OCI-LY3 (cell line): ENCODE data around the gene MTCH1.

Source experiments
- H2AFZ ChIP-seq: fragments of 200-600, 300-600 bp; shearing (Covaris generic); 2 replicates; pipeline ENCODE4 v1.6.0; 2014; ENCODE audit warnings: antibody characterized with exemption, low read depth, low read length
- H3K27ac ChIP-seq: fragments of 200-600, 300-600 bp; sonication (generic); 2 replicates; pipeline ENCODE4 v1.5.1; 2014; ENCODE audit warnings: mild to moderate bottlenecking, low read length, moderate library complexity, mixed read lengths
- H3K27me3 ChIP-seq: fragments of 200-600, 300-600 bp; sonication (generic); 2 replicates; pipeline ENCODE4 v1.6.1; 2014; ENCODE audit warnings: low read depth, low read length, mixed read lengths
- H3K36me3 ChIP-seq: fragments of 200-600, 300-600 bp; sonication (generic); replicated peaks from 2 replicates; pipeline ENCODE3; 2014; ENCODE audit warnings: low read depth, low read length, mixed read lengths
- H3K4me1 ChIP-seq: fragments of 300-600, 200-600 bp; sonication (generic); 2 replicates; pipeline ENCODE4 v1.6.1; 2014; ENCODE audit warnings: low read length, mixed read lengths
- H3K4me2 ChIP-seq: fragments of 200-600, 300-600 bp; sonication (generic); 2 replicates; pipeline ENCODE4 v1.6.1; 2014; ENCODE audit warnings: low read length, mixed read lengths
- H3K4me3 ChIP-seq: fragments of 300-600, 200-600 bp; sonication (generic); 2 replicates; pipeline ENCODE4 v1.5.1; 2014; ENCODE audit warnings: antibody characterized with exemption, mild to moderate bottlenecking, low read length, moderate library complexity
- H3K79me2 ChIP-seq: fragments of 300-600, 200-600 bp; shearing (Covaris generic); 2 replicates; pipeline ENCODE4 v1.6.1; 2014; ENCODE audit warnings: mild to moderate bottlenecking, low read length, mixed read lengths
- H3K9ac ChIP-seq: fragments of 300-600, 200-600 bp; shearing (Covaris generic); 2 replicates; pipeline ENCODE4 v1.6.0; 2014; ENCODE audit warnings: mild to moderate bottlenecking, low read length, moderate library complexity
- H3K9me3 ChIP-seq: fragments of 200-600, 300-600 bp; shearing (Covaris generic); 2 replicates; pipeline ENCODE4 v1.6.1; 2014; ENCODE audit warnings: low read length, mixed read lengths; ENCODE audit not compliant: insufficient read depth
- H4K20me1 ChIP-seq: fragments of 200-600, 300-600 bp; sonication (generic); 2 replicates; pipeline ENCODE4 v1.6.1; 2016; ENCODE audit warnings: low read length, mixed read lengths; ENCODE audit not compliant: insufficient read depth
- CTCF ChIP-seq: fragments of 200-600, 300-600 bp; sonication (generic); IDR thresholded peaks from 2 replicates; pipeline ENCODE4 v1.5.1; 2014; ENCODE audit warnings: antibody characterized with exemption, low read length, low read depth
- EZH2phosphoT487 ChIP-seq: fragments of 200-600 bp; shearing (Covaris generic); IDR thresholded peaks from 2 replicates; pipeline ENCODE4 v1.6.1; 2018; ENCODE audit warnings: antibody characterized with exemption, mixed run types, low read depth

Gene MTCH1

GRCh38 chr6:36958775-36959554 lies 27.0 kb downstream of the MTCH1 start:
- no peak for TF ChIP-seq CTCF
- no peak for TF ChIP-seq EZH2phosphoT487
- no peak overlapping the region for H3K27ac ChIP-seq
- H2AFZ ChIP-seq, result no peak overlapping the region
- H3K4me1 ChIP-seq, result peaks cover 10% of the 10 kb centered on the region
- no peak overlapping the region for H3K9ac ChIP-seq
- H3K9me3 ChIP-seq, result no peaks in the 10 kb centered on the region
- H4K20me1 ChIP-seq, result no peaks in the 10 kb centered on the region
- H3K4me2 ChIP-seq, result no peak overlapping the region
- peaks cover 4% of the 10 kb centered on the region; the same call in 1 of the 2 replicates for H3K27me3 ChIP-seq
- no peaks in the 10 kb centered on the region for H3K36me3 ChIP-seq
- H3K4me3 ChIP-seq, result no peak overlapping the region
- no peaks in the 10 kb centered on the region for H3K79me2 ChIP-seq

GRCh38 chr6:36957773-36958271 lies 28.2 kb downstream of the MTCH1 start:
- peaks cover 4% of the 10 kb centered on the region; the same call in 1 of the 2 replicates for H3K27me3 ChIP-seq
- H3K36me3 ChIP-seq, result no peaks in the 10 kb centered on the region
- H2AFZ ChIP-seq, result no peak overlapping the region
- no peak overlapping the region for H3K4me3 ChIP-seq
- TF ChIP-seq CTCF, result no peak
- no peaks in the 10 kb centered on the region for H4K20me1 ChIP-seq
- H3K4me2 ChIP-seq, result no peak overlapping the region
- no peak overlapping the region for H3K27ac ChIP-seq
- H3K9me3 ChIP-seq, result no peaks in the 10 kb centered on the region
- H3K4me1 ChIP-seq, result peaks cover 3% of the 10 kb centered on the region
- no peak overlapping the region for H3K9ac ChIP-seq
- H3K79me2 ChIP-seq, result no peaks in the 10 kb centered on the region

GRCh38 chr6:36956446-36956820 lies 29.6 kb downstream of the MTCH1 start:
- no peak overlapping the region for H3K9ac ChIP-seq
- peaks cover 4% of the 10 kb centered on the region; the same call in 1 of the 2 replicates for H3K27me3 ChIP-seq
- no peaks in the 10 kb centered on the region for H4K20me1 ChIP-seq
- no peaks in the 10 kb centered on the region for H3K36me3 ChIP-seq
- H3K4me1 ChIP-seq, result no peaks in the 10 kb centered on the region
- no peak overlapping the region for H3K4me3 ChIP-seq
- TF ChIP-seq CTCF, result no peak
- TF ChIP-seq EZH2phosphoT487, result no peak
- no peak overlapping the region for H3K4me2 ChIP-seq
- H3K27ac ChIP-seq, result no peak overlapping the region
- no peaks in the 10 kb centered on the region for H3K79me2 ChIP-seq
- no peak overlapping the region for H2AFZ ChIP-seq
- no peaks in the 10 kb centered on the region for H3K9me3 ChIP-seq

GRCh38 chr6:36955671-36956445 lies 30.1 kb downstream of the MTCH1 start:
- Histone ChIP-seq H3K36me3 (no peaks in the 10 kb centered on the region), H3K4me2 (no peak overlapping the region), H4K20me1 (no peaks in the 10 kb centered on the region), H3K79me2 (no peaks in the 10 kb centered on the region), H3K9me3 (no peaks in the 10 kb centered on the region), H3K27me3 (peaks cover 4% of the 10 kb centered on the region; the same call in 1 of the 2 replicates), H3K4me1 (no peaks in the 10 kb centered on the region), H3K4me3 (no peak overlapping the region), H3K27ac (no peak overlapping the region), H2AFZ (0 out of 2 replicates have a peak overlapping the region, but pooled peaks have one; percentile 17), H3K9ac (no peak overlapping the region)
- TF ChIP-seq CTCF (no peak), EZH2phosphoT487 (no peak)
